AML-193 (cell line): ENCODE data around the gene ZNF816.
"Not testable (repeated sequence)": the region's sequence is repeated elsewhere in the genome, so short reads cannot be mapped to it uniquely, and the experiment has no call there.

Source experiments
- DNase-seq, 2 experiments: peaks; one replicate each; lab custom pipeline; 2025; lab: John Stamatoyannopoulos, UW

ZNF816 gene

GRCh38 chr19:52924641-52925040 is 38.0 kb downstream of the ZNF816 start:
- peak in 1 of 2 experiments; percentile 37 for DNase-seq

- DNase-seq = peak; percentile 70
These were observed 38.7 kb downstream of the ZNF816 start for GRCh38 chr19:52923778-52924593.

- peak; percentile 76 to 83 for DNase-seq
These were observed 39.6 kb downstream of the ZNF816 start, which contains the start of gene ZNF888 for GRCh38 chr19:52922841-52923777. Gene ZNF888 (minus strand): TSS chr19:52923428. CDS start chr19:52917873, 5,555 bp downstream.

GRCh38 chr19:52917531-52917930 is 45.1 kb downstream of the ZNF816 start:
- DNase-seq = no peak

GRCh38 chr19:52910648-52911047 is 52.0 kb downstream of the ZNF816 start:
- DNase-seq = no peak

GRCh38 chr19:52904052-52904780 is 58.5 kb downstream of the ZNF816 start:
- DNase-seq = not testable (repeated sequence)

GRCh38 chr19:52901842-52902241 is 60.8 kb downstream of the ZNF816 start:
- no peak for DNase-seq
